ENCODE results near the gene HS6ST1. TPM values are rescaled to one million over a fixed set of nuclear protein-coding genes. Genes with fewer than 3 reads are reported as not detected.

The HS6ST1 gene
- total and polyA plus RNA-seq, 12 donors, result 20.5 to 262 (median 97.1) TPM

DNA sequence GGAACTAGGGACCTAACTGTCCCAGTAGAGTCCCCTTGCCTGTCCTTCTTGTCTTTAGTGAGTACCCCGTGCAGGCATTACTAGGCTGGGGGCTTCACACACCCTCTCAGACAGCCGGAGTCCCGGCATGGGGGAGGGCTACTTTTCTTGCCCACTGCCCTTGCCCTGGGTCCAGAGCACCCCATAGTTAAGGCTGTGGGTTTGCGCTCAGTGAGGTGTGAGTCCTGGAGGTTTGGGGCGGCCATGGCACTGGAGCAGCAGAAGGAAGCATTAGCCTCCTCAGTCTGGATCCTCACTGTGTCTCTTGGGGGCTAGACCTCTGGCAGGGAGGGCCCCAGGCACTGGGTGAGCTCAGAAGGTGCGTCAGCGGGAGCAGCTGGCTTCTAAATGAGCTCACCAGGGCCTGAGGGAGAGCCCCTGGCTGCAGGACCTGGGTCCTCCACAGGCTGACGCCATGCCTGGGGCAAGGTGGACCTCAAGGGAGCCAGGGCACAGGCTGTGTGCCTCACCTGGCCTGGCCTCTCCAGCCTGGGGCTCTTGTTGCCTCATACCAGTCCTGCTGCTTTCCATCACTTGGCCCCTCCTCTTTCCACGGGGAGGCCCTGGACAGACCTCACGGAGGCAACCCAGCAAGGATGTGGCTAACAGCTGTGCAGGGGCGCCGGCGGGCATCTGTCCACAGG lies 27.4 kb downstream of the HS6ST1 start:
- H3K27ac ChIP-seq, result peak overlapping the region in 4 of 5 donors; percentile 89 to 97 (median 94)
- H3K9me3 ChIP-seq (replicated peaks in 1 of 3), result no peaks in the 10 kb centered on the region
- peaks cover 39 to 77% of the 10 kb centered on the region in 2 donors for H3K4me1 ChIP-seq (replicated peaks in 1 of 2)
- no peak for TF ChIP-seq CTCF (IDR thresholded peaks at IDR 0.05)
- no peak for TF ChIP-seq POLR2A (IDR thresholded peaks at IDR 0.05)
- no peaks in the 10 kb centered on the region for H3K36me3 ChIP-seq (replicated peaks in 1 of 2)
- no peak overlapping the region for H3K4me3 ChIP-seq
- intact Hi-C loops (cut with DNase I), result no loop called here
- H3K27me3 ChIP-seq, result no peaks in the 10 kb centered on the region
- 55 to 83% (median 81%) methylated on average over 5 to 13 of the region's 13 CpGs for whole genome bisulfite sequencing, 4 donors
- peak in 6 of 7 donors; percentile 59 to 74 (median 65) for DNase-seq

GRCh38 chr2:128290356-128290755 lies 28.3 kb downstream of the HS6ST1 start:
- H3K9me3 ChIP-seq (replicated peaks in 1 of 3), result no peaks in the 10 kb centered on the region
- no peaks in the 10 kb centered on the region for H3K36me3 ChIP-seq (replicated peaks in 1 of 2)
- WGBS, 4 donors, result 97 to 100% (median 98%) methylated on average over 3 of the region's 3 CpGs
- intact Hi-C loops (cut with DNase I), result no loop called here
- peaks cover 43 to 78% of the 10 kb centered on the region in 2 donors for H3K4me1 ChIP-seq (replicated peaks in 1 of 2)
- H3K27ac ChIP-seq, result peak overlapping the region in 1 of 5 donors; percentile 35
- TF ChIP-seq POLR2A (IDR thresholded peaks at IDR 0.05) (no peak), CTCF (IDR thresholded peaks at IDR 0.05) (no peak)
- H3K27me3 ChIP-seq, result no peaks in the 10 kb centered on the region
- H3K4me3 ChIP-seq, result no peak overlapping the region
- no peak for DNase-seq

GRCh38 chr2:128289439-128289838 lies 29.2 kb downstream of the HS6ST1 start:
- WGBS, 4 donors, result 47 to 58% (median 52%) methylated on average over 9 to 10 of the region's 10 CpGs
- peak overlapping the region in 3 of 5 donors; percentile 35 to 56 (median 37) for H3K27ac ChIP-seq
- peak in 5 of 7 donors; percentile 53 to 78 (median 59) for DNase-seq
- TF ChIP-seq POLR2A (IDR thresholded peaks at IDR 0.05), result peak in 1 of 2 donors; percentile 16
- no peak for TF ChIP-seq CTCF (IDR thresholded peaks at IDR 0.05)
- peaks cover 43 to 71% of the 10 kb centered on the region in 2 donors for H3K4me1 ChIP-seq (replicated peaks in 1 of 2)
- H3K27me3 ChIP-seq, result no peaks in the 10 kb centered on the region
- H3K4me3 ChIP-seq, result no peak overlapping the region
- H3K9me3 ChIP-seq (replicated peaks in 1 of 3), result no peaks in the 10 kb centered on the region
- intact Hi-C loops (cut with DNase I), result no loop called here
- no peaks in the 10 kb centered on the region for H3K36me3 ChIP-seq (replicated peaks in 1 of 2)

DNA sequence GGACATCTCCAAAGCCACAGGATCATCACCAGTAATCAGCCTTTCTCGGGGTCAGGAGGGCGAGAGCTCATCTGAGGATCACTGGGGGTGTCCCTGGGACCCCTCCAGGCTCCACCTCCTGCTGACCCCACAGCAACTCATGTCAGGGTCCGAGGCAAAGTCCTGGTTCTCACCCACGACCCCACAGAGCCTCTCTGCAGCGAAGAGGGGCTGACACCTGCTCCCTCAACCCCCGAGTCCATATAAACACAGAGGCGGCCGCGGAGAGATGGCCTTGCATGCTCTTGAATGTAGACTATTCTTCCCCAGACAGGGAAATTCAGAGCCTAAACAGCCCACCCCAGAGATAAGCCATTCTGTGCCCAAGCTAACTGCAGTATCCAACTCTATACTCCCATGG lies 29.9 kb downstream of the HS6ST1 start:
- Histone ChIP-seq H3K4me1 (replicated peaks in 1 of 2) (peaks cover 43 to 68% of the 10 kb centered on the region in 2 donors), H3K27ac (peak overlapping the region in 2 of 5 donors; percentile 35 to 37), H3K36me3 (replicated peaks in 1 of 2) (no peaks in the 10 kb centered on the region), H3K9me3 (replicated peaks in 1 of 3) (no peaks in the 10 kb centered on the region), H3K27me3 (no peaks in the 10 kb centered on the region), H3K4me3 (no peak overlapping the region)
- 85 to 94% (median 92%) methylated on average over 8 to 9 of the region's 9 CpGs for WGBS, 4 donors
- TF ChIP-seq POLR2A (IDR thresholded peaks at IDR 0.05) (no peak), CTCF (IDR thresholded peaks at IDR 0.05) (no peak)
- DNase-seq, result peak in 1 of 7 donors; percentile 10
- intact Hi-C loops (cut with DNase I), result no loop called here

Measured in adrenal gland (tissue), 12 donors.